SK-N-SH (cell line): ENCODE measurements around the gene UTY. TPM values are rescaled to one million over a fixed set of nuclear protein-coding genes. Genes with fewer than 3 reads are reported as not detected.

Experiments used
- CTCF ChIA-PET: fragments of 300-600, 350-600 bp; formaldehyde crosslinking; extraction: SDS; loops from one replicate; lab custom pipeline; 2021; lab: Yijun Ruan, JAX
- POLR2A ChIA-PET: fragments of 350-600 bp; sonication (Branson Sonifier 250); formaldehyde crosslinking; extraction: SDS; loops from one replicate; lab custom pipeline; 2020; ENCODE audit warnings: antibody characterized with exemption, inconsistent platforms; lab: Yijun Ruan, JAX
- DNase-seq: peaks from one replicate; pipeline ENCODE4 v3.0.0; 2012
- H2AFZ ChIP-seq: fragments of 200-600 bp; sonication (generic); 2 replicates; pipeline ENCODE4 v1.8.1; 2016; ENCODE audit warnings: antibody characterized with exemption, mild to moderate bottlenecking, low read depth
- H3F3A ChIP-seq: fragments of 200-600 bp; sonication (generic); replicated peaks from 2 replicates; pipeline ENCODE3; 2016; ENCODE audit warnings: antibody characterized with exemption, mild to moderate bottlenecking; ENCODE audit not compliant: insufficient read depth
- H3K27ac ChIP-seq, 2 experiments: fragments of 200-500 bp in 1 of 2; fragments of 200-600 bp in 1 of 2; sonication (Bioruptor generic) in 1 of 2; sonication (generic), shearing (Covaris generic) in 1 of 2; 2 replicates each; pipeline versions ENCODE4 v1.5.1 to v1.6.1; 2014 to 2016; ENCODE audit warnings: low read depth in 2 of 2, inconsistent platforms in 1 of 2, low read length in 1 of 2, mild to moderate bottlenecking in 1 of 2, mixed read lengths in 1 of 2
- H3K27me3 ChIP-seq: fragments of 200-600 bp; sonication (generic), shearing (Covaris generic); 2 replicates; pipeline ENCODE4 v1.6.1; 2016; ENCODE audit warnings: mixed run types; ENCODE audit not compliant: insufficient read depth
- H3K36me3 ChIP-seq, 2 experiments: fragments of 200-500 bp in 1 of 2; fragments of 200-600 bp in 1 of 2; sonication (Bioruptor generic) in 1 of 2; sonication (generic) in 1 of 2; replicated peaks in 1 of 2; 2 replicates each; pipeline versions ENCODE3 to v1.5.1; 2014 to 2016; ENCODE audit warnings: low read length in 1 of 2, mild to moderate bottlenecking in 1 of 2; ENCODE audit not compliant: insufficient read depth in 2 of 2, control insufficient read depth in 1 of 2
- H3K4me1 ChIP-seq, 2 experiments: fragments of 200-500 bp in 1 of 2; fragments of 200-600 bp in 1 of 2; sonication (Bioruptor generic) in 1 of 2; sonication (generic), shearing (Covaris generic) in 1 of 2; 2 replicates each; pipeline versions ENCODE4 v1.5.1 to v1.6.1; 2014 to 2016; ENCODE audit warnings: low read depth in 1 of 2, low read length in 1 of 2, mixed run types in 1 of 2; ENCODE audit not compliant: insufficient read depth in 2 of 2, control insufficient read depth in 1 of 2
- H3K4me2 ChIP-seq: fragments of 200-600 bp; sonication (generic), shearing (Covaris generic); 2 replicates; pipeline ENCODE4 v1.6.1; 2017; ENCODE audit warnings: mixed run types
- H3K4me3 ChIP-seq, 2 experiments: fragments of 200-500 bp in 1 of 2; fragments of 200-600 bp in 1 of 2; sonication (Bioruptor generic) in 1 of 2; sonication (generic), shearing (Covaris generic) in 1 of 2; 2 replicates each; pipeline versions ENCODE4 v1.5.1 to v1.8.1; 2014 to 2016; ENCODE audit warnings: low read depth in 2 of 2, inconsistent platforms in 1 of 2, low read length in 1 of 2, mild to moderate bottlenecking in 1 of 2, mixed read lengths in 1 of 2, moderate library complexity in 1 of 2
- H3K79me2 ChIP-seq: fragments of 200-600 bp; sonication (generic); 2 replicates; pipeline ENCODE4 v1.8.1; 2017; ENCODE audit warnings: mild to moderate bottlenecking; ENCODE audit not compliant: insufficient read depth
- H3K9ac ChIP-seq: fragments of 200-600 bp; sonication (generic); 2 replicates; pipeline ENCODE4 v1.6.1; 2017; ENCODE audit warnings: mixed run types
- H3K9me2 ChIP-seq: fragments of 200-600 bp; sonication (generic); 2 replicates; pipeline ENCODE4 v1.6.1; 2017; ENCODE audit warnings: mixed run types
- H3K9me3 ChIP-seq: fragments of 200-600 bp; sonication (generic); 2 replicates; pipeline ENCODE4 v1.6.1; 2017; ENCODE audit warnings: mixed run types, mild to moderate bottlenecking, moderate library complexity
- H4K20me1 ChIP-seq: fragments of 200-600 bp; sonication (generic); 2 replicates; pipeline ENCODE4 v1.6.1; 2017; ENCODE audit warnings: mild to moderate bottlenecking, mixed run types; ENCODE audit not compliant: insufficient read depth
- CHD2 ChIP-seq: fragments of 150-350 bp; IDR thresholded peaks from 2 replicates; pipeline ENCODE4 v1.6.1; 2018; ENCODE audit warnings: low read length; ENCODE audit not compliant: partially characterized antibody
- ELF1 ChIP-seq: IDR thresholded peaks from 2 replicates; pipeline ENCODE4 v1.4.0; 2012
- EZH2phosphoT487 ChIP-seq: fragments of 200-600 bp; sonication (generic); IDR thresholded peaks from 2 replicates; pipeline ENCODE4 v1.6.1; 2017; ENCODE audit warnings: low read depth, mixed run types, mild to moderate bottlenecking, antibody characterized with exemption, moderate library complexity, borderline replicate concordance
- GATA2 ChIP-seq: sonication (generic); formaldehyde crosslinking; IDR thresholded peaks from 2 replicates; pipeline ENCODE4 v1.5.0; 2020; ENCODE audit warnings: mild to moderate bottlenecking, missing genetic modification reagents
- MEF2A ChIP-seq: IDR thresholded peaks from 2 replicates; pipeline ENCODE4 v1.4.0; 2012; ENCODE audit warnings: low read depth, borderline replicate concordance
- MXI1 ChIP-seq: IDR thresholded peaks from 2 replicates; pipeline ENCODE4 v1.6.1; 2012; ENCODE audit warnings: mild to moderate bottlenecking, low read depth, low read length, improper control_type of control experiment
- NFIC ChIP-seq: IDR thresholded peaks from 2 replicates; pipeline ENCODE4 v1.4.0; 2012; ENCODE audit warnings: borderline replicate concordance
- POLR2AphosphoS5 ChIP-seq: IDR thresholded peaks from 2 replicates; pipeline ENCODE4 v1.6.1; 2012; ENCODE audit warnings: low read depth, low read length
- REST ChIP-seq: IDR thresholded peaks from 2 replicates; pipeline ENCODE4 v1.6.1; 2012; ENCODE audit warnings: mild to moderate bottlenecking, low read depth, low read length, moderate library complexity
- RXRA ChIP-seq: IDR thresholded peaks from 2 replicates; pipeline ENCODE4 v1.4.0; 2012; ENCODE audit warnings: low read depth, mild to moderate bottlenecking, borderline replicate concordance
- SMC3 ChIP-seq: IDR thresholded peaks from 2 replicates; pipeline ENCODE4 v1.6.1; 2012; ENCODE audit warnings: low read depth, low read length, improper control_type of control experiment
- USF1 ChIP-seq: IDR thresholded peaks from 2 replicates; pipeline ENCODE4 v1.4.0; 2012; ENCODE audit warnings: low read depth, borderline replicate concordance
- YY1 ChIP-seq: IDR thresholded peaks from 2 replicates; pipeline ENCODE4 v1.4.0; 2012; ENCODE audit warnings: low read depth, mild to moderate bottlenecking
- WGBS: methylation state at CpG from one replicate; pipeline ENCODE4 v1.1.6; 2017; ENCODE audit warnings: low lambda C conversion rate; 5-methylcytosine and 5-hydroxymethylcytosine counted together
- polyA plus RNA-seq, 3 experiments: library from polyadenylated mRNA; depleted of rRNA; stranded (reverse); fragments of >200 nt; gene quantifications; 2 replicates each; pipeline ENCODE4 v1.2.3, GENCODE V29; 2012

UTY gene
- polyA plus RNA-seq, 1 of the 3 experiments (the other 2 are of a cell fraction) = not detected

DNA sequence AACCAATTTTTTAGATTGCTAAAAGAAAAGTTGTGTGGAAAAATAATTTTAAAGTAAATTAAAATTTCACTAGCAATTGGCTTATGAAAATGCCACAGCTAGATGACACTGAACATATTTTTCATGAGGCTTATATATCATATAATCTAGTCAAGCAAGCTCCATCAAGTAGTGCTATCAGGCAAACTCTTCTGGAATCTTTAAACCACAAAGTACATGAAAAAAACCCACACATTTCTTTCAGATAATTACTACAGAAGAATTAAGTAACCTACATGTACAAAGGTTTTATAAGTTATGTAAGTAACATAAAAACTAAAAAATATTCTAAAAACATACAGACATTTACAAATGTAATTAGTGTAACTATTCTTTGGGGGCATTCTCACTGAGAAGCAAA, 229.4 kb downstream of the UTY start:
- no peaks in the 10 kb centered on the region for H3K27me3 ChIP-seq
- no peaks in the 10 kb centered on the region for H3K79me2 ChIP-seq
- ChIA-PET CTCF (no interaction called here), POLR2A (no interaction called here)
- H3K9me3 ChIP-seq = no peaks in the 10 kb centered on the region
- no peaks in the 10 kb centered on the region for H3K9me2 ChIP-seq
- H3K4me2 ChIP-seq = no peak overlapping the region
- H3K4me1 ChIP-seq = no peaks in the 10 kb centered on the region
- no peak overlapping the region for H3K4me3 ChIP-seq
- no peaks in the 10 kb centered on the region for H3F3A ChIP-seq
- H3K27ac ChIP-seq = no peak overlapping the region
- H2AFZ ChIP-seq = no peak overlapping the region
- no peaks in the 10 kb centered on the region for H3K36me3 ChIP-seq
- H3K9ac ChIP-seq = no peak overlapping the region
- H4K20me1 ChIP-seq = no peaks in the 10 kb centered on the region
- TF ChIP-seq USF1 (no peak), MEF2A (no peak), REST (no peak), ELF1 (no peak), NFIC (no peak)
- DNase-seq = no peak

- H3K4me3 ChIP-seq = no peak overlapping the region
- WGBS = no CpG with 5 or more reads among the region's 5 CpGs
- no peaks in the 10 kb centered on the region for H3K9me2 ChIP-seq
- no peak overlapping the region for H3K9ac ChIP-seq
- ChIA-PET POLR2A (no interaction called here), CTCF (no interaction called here)
- H4K20me1 ChIP-seq = no peaks in the 10 kb centered on the region
- no peak overlapping the region for H3K27ac ChIP-seq
- no peak for DNase-seq
- no peaks in the 10 kb centered on the region for H3F3A ChIP-seq
- H3K9me3 ChIP-seq = no peaks in the 10 kb centered on the region
- H3K4me1 ChIP-seq = no peaks in the 10 kb centered on the region
- no peak overlapping the region for H3K4me2 ChIP-seq
- no peaks in the 10 kb centered on the region for H3K79me2 ChIP-seq
- H3K27me3 ChIP-seq = no peaks in the 10 kb centered on the region
- no peak overlapping the region for H2AFZ ChIP-seq
- H3K36me3 ChIP-seq = no peaks in the 10 kb centered on the region
- TF ChIP-seq MEF2A (no peak), POLR2AphosphoS5 (no peak)
Measured at GRCh38 chrY:13243716-13244115, 236.1 kb downstream of the UTY start.

- no peaks in the 10 kb centered on the region for H3K9me2 ChIP-seq
- H3K4me2 ChIP-seq = no peak overlapping the region
- no peaks in the 10 kb centered on the region for H3K27me3 ChIP-seq
- no peaks in the 10 kb centered on the region for H3K36me3 ChIP-seq
- H3K79me2 ChIP-seq = no peaks in the 10 kb centered on the region
- no peak overlapping the region for H2AFZ ChIP-seq
- no peak overlapping the region for H3K4me3 ChIP-seq
- WGBS = no CpG with 5 or more reads among the region's 3 CpGs
- H3K9ac ChIP-seq = no peak overlapping the region
- H4K20me1 ChIP-seq = no peaks in the 10 kb centered on the region
- no peak overlapping the region for H3K27ac ChIP-seq
- CTCF ChIA-PET = no interaction called here
- no peaks in the 10 kb centered on the region for H3K4me1 ChIP-seq
- no peaks in the 10 kb centered on the region for H3K9me3 ChIP-seq
- DNase-seq = no peak
- no peaks in the 10 kb centered on the region for H3F3A ChIP-seq
- POLR2A ChIA-PET = no interaction called here
- TF ChIP-seq MXI1 = no peak
- no peak for TF ChIP-seq CHD2
- TF ChIP-seq RXRA = no peak
- TF ChIP-seq YY1 = no peak
- TF ChIP-seq EZH2phosphoT487 = no peak
- TF ChIP-seq GATA2 (CRISPR knock-in tag) = no peak
- no peak for TF ChIP-seq SMC3
Measured at GRCh38 chrY:13233901-13234300, 245.9 kb downstream of the UTY start.
